Fibroblast of pulmonary artery (primary cell): Measurements from ENCODE around the gene CGB2.

Experiments
- DNase-seq: peaks from one replicate; pipeline ENCODE4 v3.0.0-alpha.2; 2010; ENCODE audit warnings: low read depth
- H3K4me3 ChIP-seq: replicated peaks from 2 replicates; pipeline ENCODE4 v1.5.1; 2011; ENCODE audit warnings: low read depth, mild to moderate bottlenecking, control low read depth, low read length, moderate library complexity
- TF ChIP-seq, protein P1 (sequence below): IDR thresholded peaks from 2 replicates; pipeline ENCODE4 v1.5.1; 2011; ENCODE audit warnings: mild to moderate bottlenecking, control low read depth, low read length, inconsistent platforms; ENCODE audit errors: missing control alignments

CGB2 gene

DNA sequence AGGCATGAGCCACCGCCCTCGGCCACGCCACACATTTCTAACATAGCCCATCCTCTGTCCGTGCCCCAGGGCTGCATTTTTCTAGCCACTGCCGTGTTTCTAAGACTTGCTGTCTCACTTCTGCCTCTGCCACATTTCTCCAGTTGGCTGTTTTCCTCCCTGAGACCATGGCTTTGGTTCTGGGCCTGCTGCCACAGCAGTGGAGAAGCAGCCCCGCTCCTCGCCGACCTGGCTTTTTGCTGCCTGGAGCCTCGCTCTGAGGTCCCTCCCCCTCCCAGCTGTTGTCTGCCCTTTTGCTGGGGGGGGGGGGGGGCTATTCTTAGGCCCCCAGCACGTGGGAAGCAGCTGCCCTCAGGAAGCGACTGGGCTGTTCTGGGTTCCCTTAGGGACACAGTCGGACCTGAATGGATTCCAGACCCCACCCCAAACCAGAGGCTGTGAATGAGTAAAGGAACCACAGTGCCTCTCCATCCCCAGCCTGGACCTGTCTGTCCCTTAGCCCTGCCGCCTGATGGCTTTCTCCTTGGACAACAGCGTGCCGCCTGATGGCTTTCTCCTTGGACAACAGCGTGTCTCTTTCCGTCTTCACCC is 41.9 kb upstream of the CGB2 start:
- H3K4me3 ChIP-seq: no peak overlapping the region
- TF ChIP-seq, protein P1, sequence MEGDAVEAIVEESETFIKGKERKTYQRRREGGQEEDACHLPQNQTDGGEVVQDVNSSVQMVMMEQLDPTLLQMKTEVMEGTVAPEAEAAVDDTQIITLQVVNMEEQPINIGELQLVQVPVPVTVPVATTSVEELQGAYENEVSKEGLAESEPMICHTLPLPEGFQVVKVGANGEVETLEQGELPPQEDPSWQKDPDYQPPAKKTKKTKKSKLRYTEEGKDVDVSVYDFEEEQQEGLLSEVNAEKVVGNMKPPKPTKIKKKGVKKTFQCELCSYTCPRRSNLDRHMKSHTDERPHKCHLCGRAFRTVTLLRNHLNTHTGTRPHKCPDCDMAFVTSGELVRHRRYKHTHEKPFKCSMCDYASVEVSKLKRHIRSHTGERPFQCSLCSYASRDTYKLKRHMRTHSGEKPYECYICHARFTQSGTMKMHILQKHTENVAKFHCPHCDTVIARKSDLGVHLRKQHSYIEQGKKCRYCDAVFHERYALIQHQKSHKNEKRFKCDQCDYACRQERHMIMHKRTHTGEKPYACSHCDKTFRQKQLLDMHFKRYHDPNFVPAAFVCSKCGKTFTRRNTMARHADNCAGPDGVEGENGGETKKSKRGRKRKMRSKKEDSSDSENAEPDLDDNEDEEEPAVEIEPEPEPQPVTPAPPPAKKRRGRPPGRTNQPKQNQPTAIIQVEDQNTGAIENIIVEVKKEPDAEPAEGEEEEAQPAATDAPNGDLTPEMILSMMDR: no peak
- DNase-seq: no peak

DNA sequence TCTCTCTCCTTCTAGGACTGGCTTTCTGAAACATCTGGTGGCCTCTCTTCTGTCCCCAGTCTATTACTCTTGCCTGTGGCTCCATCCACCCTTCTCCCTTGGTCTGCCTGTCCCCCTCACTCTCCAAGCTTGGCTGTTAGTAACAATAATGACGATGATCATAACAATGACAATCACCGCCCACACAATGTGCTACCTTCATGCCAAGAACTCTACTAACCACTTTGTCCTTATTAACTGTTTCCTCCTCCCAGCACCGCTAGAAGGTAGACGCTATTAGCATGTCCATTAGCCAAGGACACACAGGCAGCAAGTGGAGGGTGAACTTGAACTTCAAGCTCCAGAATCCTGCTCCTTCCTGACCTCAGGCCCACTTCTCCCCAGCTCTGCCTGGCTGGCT is 41.3 kb upstream of the CGB2 start:
- no peak for DNase-seq
- H3K4me3 ChIP-seq: no peak overlapping the region
- TF ChIP-seq, protein P1: no peak

DNA sequence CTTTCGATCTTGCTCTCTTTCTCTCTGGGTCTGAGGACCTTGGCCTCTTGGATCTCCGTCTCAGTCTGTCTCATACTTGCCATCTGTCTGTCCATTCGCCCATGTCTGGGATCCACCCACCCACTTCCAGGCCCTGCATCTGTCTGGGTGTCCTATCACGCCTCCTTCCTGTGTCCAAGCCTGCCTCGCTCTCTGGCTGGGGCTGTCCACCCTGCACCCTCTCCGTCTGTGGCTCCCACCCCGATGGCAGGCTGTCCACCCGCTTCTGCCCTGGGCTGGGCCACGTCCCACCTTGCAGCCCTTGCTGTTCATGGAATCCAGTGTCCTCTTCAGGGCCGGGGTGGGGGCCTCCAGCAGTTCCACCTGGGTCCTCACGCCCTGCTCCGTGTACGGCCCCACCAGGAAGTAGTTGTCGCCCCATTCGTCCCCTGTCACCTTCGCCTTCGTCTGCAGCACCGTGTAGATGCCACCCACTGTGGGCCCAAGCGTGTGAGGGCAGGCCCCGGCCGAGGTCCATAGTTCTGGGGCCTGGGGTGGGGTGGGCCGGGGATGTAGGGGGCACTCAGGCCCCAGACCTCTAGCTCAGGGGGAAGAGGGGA is 40.6 kb upstream of the CGB2 start:
- TF ChIP-seq, protein P1: no peak
- no peak for DNase-seq
- peak overlapping the region; percentile 97 for H3K4me3 ChIP-seq

DNA sequence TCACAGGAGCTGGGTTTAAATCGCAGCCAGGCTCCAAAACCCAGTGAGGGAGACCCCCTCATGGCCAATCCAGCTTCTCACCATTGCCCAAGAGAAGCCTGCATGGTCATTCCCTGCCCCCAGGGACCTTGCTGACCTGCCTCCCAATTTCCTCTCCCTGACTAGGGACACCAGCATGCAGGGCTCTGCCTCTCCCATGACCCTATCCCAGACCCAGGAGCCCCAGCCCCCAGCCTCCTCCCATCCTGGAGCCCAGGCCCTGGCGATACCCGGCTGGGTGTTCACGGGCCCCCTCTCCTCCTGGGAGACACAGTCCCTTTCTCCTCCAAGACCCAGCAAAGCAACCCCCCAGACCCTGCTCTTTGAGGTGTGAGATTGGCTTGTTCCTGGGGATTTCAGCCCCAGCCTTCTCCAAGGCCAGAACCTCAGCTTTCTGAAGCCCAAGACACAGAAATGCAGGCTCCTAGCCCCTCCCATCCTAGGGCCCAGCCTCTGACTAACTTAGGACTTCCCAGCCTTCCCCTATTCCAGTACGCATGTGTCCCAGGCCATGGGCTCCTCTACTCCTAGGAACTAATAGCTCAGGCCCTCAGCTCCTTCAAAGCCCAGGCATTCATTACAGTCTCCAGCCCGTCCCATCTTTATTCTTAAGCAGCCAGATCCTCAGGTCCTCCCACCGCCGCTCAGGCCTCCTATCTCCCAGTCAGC is 39.7 kb upstream of the CGB2 start:
- TF ChIP-seq, protein P1: no peak
- peak; percentile 82 for DNase-seq
- peak overlapping the region; percentile 97 for H3K4me3 ChIP-seq

DNA sequence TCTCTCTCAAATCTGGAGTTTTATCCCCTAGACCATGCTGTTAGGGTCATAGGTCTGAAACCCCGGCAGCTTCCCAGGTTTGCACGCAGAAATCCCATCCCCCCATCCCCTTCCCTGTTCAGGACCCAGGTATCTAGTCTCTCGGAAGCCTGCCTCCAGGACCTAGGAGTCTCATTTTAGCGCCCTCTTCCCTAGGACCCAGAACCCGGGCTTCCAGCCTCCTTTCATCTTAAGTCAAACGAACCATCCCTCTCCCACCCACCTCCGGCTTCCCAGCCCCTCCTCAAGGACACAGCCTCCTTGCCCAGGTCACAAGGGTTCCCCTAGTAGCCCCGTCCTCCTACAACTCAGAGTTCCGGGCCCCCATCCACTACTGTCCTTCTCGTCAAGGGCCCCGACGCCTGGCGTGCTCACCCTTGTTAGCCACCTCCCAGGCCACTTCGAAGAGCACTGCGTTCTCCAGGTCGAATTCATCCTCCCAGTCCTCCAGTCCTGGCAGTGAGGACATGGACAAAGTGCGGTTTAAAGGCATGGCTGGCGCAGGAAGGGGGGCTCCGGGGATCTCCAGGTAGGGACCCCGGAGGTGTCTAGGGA is 39.0 kb upstream of the CGB2 start:
- DNase-seq: no peak
- peak overlapping the region; percentile 97 for H3K4me3 ChIP-seq
- TF ChIP-seq, protein P1: no peak

DNA sequence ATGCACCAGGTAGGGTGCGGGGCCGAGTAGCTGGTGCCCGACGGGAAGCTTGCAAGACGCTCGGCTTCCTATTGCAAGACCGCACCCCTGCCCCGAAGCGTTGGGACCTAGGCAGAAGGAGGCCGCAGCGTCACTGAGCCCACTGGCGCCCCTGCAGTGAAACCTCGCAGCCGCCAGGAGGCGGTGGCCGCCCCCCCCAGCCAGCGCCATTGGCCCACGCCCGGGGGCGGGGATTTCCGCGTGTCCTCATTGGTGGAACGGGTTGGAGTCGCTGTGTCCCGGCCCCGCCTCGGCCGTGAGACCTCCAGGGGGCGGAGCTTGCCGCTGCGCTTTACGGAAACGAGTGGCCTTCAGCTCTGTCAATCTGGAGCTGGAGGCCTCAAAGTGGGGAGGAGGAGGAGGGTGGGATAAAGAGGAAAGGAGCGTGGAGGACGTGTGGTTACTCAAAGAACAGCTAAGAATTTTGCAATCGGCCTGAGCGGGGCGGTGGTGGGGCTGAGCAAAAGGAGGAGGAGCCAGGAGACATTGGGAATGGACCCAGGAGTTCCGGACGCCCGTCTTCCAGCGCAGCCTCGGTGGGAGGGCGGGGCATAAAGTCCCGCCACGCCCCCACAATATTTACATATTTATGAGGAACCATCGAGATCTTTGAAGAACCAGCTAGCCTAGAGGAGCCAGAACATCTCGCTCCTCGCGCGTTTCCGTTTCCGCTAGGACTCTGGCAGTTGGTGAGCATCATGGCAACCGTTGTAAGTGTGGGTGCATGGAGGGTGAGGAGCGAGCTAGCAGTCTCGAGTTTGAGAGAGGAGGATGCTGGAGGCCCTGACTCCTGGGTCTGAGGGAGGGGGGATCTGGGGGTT is 38.3 kb upstream of the CGB2 start, which contains the start of the genes GYS1 and RUVBL2:
Gene GYS1, minus strand, starts transcription at position 135 of the 860 bp plus-strand sequence. CDS start 197 bp downstream, outside the sequence.
Gene RUVBL2, plus strand, starts transcription at position 713 of the 860 bp plus-strand sequence. Its CDS starts 25 bp downstream, at position 738.
- peak; percentile 100 for DNase-seq
- peak within 1 kb of the TSS; percentile 97 for H3K4me3 ChIP-seq
- TF ChIP-seq, protein P1: peak; percentile 84
